CD4-positive, alpha-beta T cell (primary cell): ENCODE measurements around the gene AKAP12. TPM values are rescaled to one million over a fixed set of nuclear protein-coding genes. Genes with fewer than 3 reads are reported as not detected.

Experiments
- ATAC-seq: fragments of 200-7000 bp; cut with Tn5 transposase; one replicate; pipeline ENCODE4 v1.10.0; 2022; ENCODE audit warnings: mild to moderate bottlenecking; ENCODE audit not compliant: poor library complexity
- CTCF ChIA-PET: fragments of 350-600 bp; sonication (Branson Sonifier 250); formaldehyde crosslinking; loops from one replicate; lab custom pipeline; 2021; ENCODE audit warnings: antibody characterized with exemption, inconsistent platforms; lab: Charles Lee
- POLR2A ChIA-PET: fragments of 350-600 bp; sonication (Branson Sonifier 250); formaldehyde crosslinking; loops from one replicate; lab custom pipeline; 2021; ENCODE audit warnings: antibody characterized with exemption, inconsistent platforms; lab: Charles Lee
- DNase-seq, 14 experiments: peaks; one replicate each; pipeline ENCODE4 v3.0.0-alpha.2; 2013 to 2020; ENCODE audit warnings: mixed read lengths in 2 of 14
- H3K27ac ChIP-seq, 2 donors: one replicate each; pipeline versions ENCODE4 v1.5.1 to v1.7.0; 2013; ENCODE audit warnings: low read length in 2 of 2, low read depth in 1 of 2, mild to moderate bottlenecking in 1 of 2
- H3K27me3 ChIP-seq, 2 experiments: 1 replicate in 1 of 2; 2 replicates in 1 of 2; pipeline versions ENCODE4 v1.6.1 to v1.7.0; 2013; ENCODE audit warnings: low read length in 2 of 2, control low read depth in 1 of 2, mild to moderate bottlenecking in 1 of 2, moderate library complexity in 1 of 2; ENCODE audit not compliant: insufficient read depth in 2 of 2, control insufficient read depth in 1 of 2
- H3K36me3 ChIP-seq: one replicate; pipeline ENCODE4 v1.6.1; 2013; ENCODE audit warnings: low read length, control low read depth; ENCODE audit not compliant: insufficient read depth
- H3K4me1 ChIP-seq: one replicate; pipeline ENCODE4 v1.6.1; 2013; ENCODE audit warnings: low read length, control low read depth; ENCODE audit not compliant: insufficient read depth
- H3K4me3 ChIP-seq: one replicate; pipeline ENCODE4 v1.5.1; 2013; ENCODE audit warnings: mild to moderate bottlenecking, low read length, moderate library complexity
- H3K9me3 ChIP-seq, 2 experiments: 1 replicate in 1 of 2; 2 replicates in 1 of 2; pipeline versions ENCODE4 v1.6.1 to v1.7.0; 2013; ENCODE audit warnings: low read length in 2 of 2, mild to moderate bottlenecking in 2 of 2, control low read depth in 1 of 2, moderate library complexity in 1 of 2; ENCODE audit not compliant: control insufficient read depth in 1 of 2, insufficient read depth in 1 of 2
- H3K27ac Mint-ChIP-seq: one replicate; pipeline ENCODE4 v1.8.0; 2020; ENCODE audit warnings: mixed read lengths
- H3K27me3 Mint-ChIP-seq: one replicate; pipeline ENCODE4 v1.8.0; 2021; ENCODE audit warnings: mixed read lengths
- H3K36me3 Mint-ChIP-seq: one replicate; pipeline ENCODE4 v1.8.0; 2021; ENCODE audit warnings: low read depth, mixed read lengths
- H3K4me1 Mint-ChIP-seq: one replicate; pipeline ENCODE4 v1.8.0; 2021; ENCODE audit warnings: low read depth, mixed read lengths
- H3K4me3 Mint-ChIP-seq: one replicate; pipeline ENCODE4 v1.8.0; 2020; ENCODE audit warnings: mild to moderate bottlenecking, mixed read lengths
- H3K9me3 Mint-ChIP-seq: one replicate; pipeline ENCODE4 v1.8.0; 2020; ENCODE audit warnings: mixed read lengths
- CTCF ChIP-seq: fragments of 200-600 bp; IDR thresholded peaks from one replicate; pipeline ENCODE4 v1.8.0; 2022; ENCODE audit warnings: antibody characterized with exemption, mild to moderate bottlenecking
- intact Hi-C, 2 experiments: fragments of 100-400 bp; cut with DNase I in 1 of 2; cut with micrococcal nuclease in 1 of 2; formaldehyde crosslinking; loops; one replicate each; pipeline versions ENCODE4 v1.15.1 to v1.9.0; 2023 to 2025; cut with DNase I, micrococcal nuclease
- total RNA-seq, 174 experiments: library from RNA in 2 of 174; stranded (reverse) in 2 of 174; gene quantifications; one replicate each; pipeline ENCODE4 v1.2.3 and lab custom pipeline; 2021 to 2026

AKAP12 gene
- total RNA-seq, 2 experiments from 2014 or later: 0.03 to 0.05 TPM

GRCh38 chr6:151325075-151326050 lies 85.6 kb downstream of the AKAP12 start:
- no peak for TF ChIP-seq CTCF
- intact Hi-C loops: no loop called here
- Histone ChIP-seq H3K4me1 (peaks cover 17% of the 10 kb centered on the region), H3K9me3 (no peaks in the 10 kb centered on the region), H3K4me3 (peak overlapping the region; percentile 43), H3K27me3 (peaks cover 23 to 26% of the 10 kb centered on the region in 2 experiments), H3K36me3 (no peaks in the 10 kb centered on the region), H3K27ac (no peak overlapping the region)
- ATAC-seq: peak; percentile 44
- H3K36me3 Mint-ChIP-seq: no peaks in the 10 kb centered on the region
- peaks cover 58% of the 10 kb centered on the region for H3K27me3 Mint-ChIP-seq
- no peak overlapping the region for H3K27ac Mint-ChIP-seq
- peak in 5 of 14 experiments; percentile 3 to 39 (median 34) for DNase-seq
- H3K4me1 Mint-ChIP-seq: peaks cover 22% of the 10 kb centered on the region
- ChIA-PET CTCF (interaction anchor here (0.7 to 5.1 kb wide), 16 partner anchors 9 to 432 kb away, joined by 3 to 78 read pairs (median 4); no protein-coding TSS in a partner anchor), POLR2A (interaction anchor here (0.8 to 2.5 kb wide), 6 partner anchors 9 to 433 kb away, joined by 3 to 20 read pairs (median 5); no protein-coding TSS in a partner anchor)
- peak overlapping the region; percentile 83 for H3K4me3 Mint-ChIP-seq
- H3K9me3 Mint-ChIP-seq: no peaks in the 10 kb centered on the region

GRCh38 chr6:151326116-151326825 lies 86.5 kb downstream of the AKAP12 start:
- CTCF ChIA-PET: interaction anchor here (1.4 to 5.1 kb wide), 5 partner anchors 9 to 433 kb away, joined by 3 to 78 read pairs (median 29); no protein-coding TSS in a partner anchor
- Mint-ChIP-seq H3K27me3 (peaks cover 54% of the 10 kb centered on the region), H3K36me3 (no peaks in the 10 kb centered on the region), H3K9me3 (no peaks in the 10 kb centered on the region), H3K4me3 (peak overlapping the region; percentile 83), H3K4me1 (peaks cover 22% of the 10 kb centered on the region), H3K27ac (no peak overlapping the region)
- Histone ChIP-seq H3K27ac (no peak overlapping the region), H3K27me3 (peaks cover 23 to 26% of the 10 kb centered on the region in 2 experiments), H3K36me3 (no peaks in the 10 kb centered on the region), H3K9me3 (no peaks in the 10 kb centered on the region), H3K4me1 (peaks cover 17% of the 10 kb centered on the region), H3K4me3 (peak overlapping the region; percentile 43)
- intact Hi-C loops: no loop called here
- DNase-seq (no peak), ATAC-seq (no peak)
- no peak for TF ChIP-seq CTCF
- POLR2A ChIA-PET: interaction anchor here (0.8 to 2.5 kb wide), 4 partner anchors 9 to 434 kb away, joined by 3 to 20 read pairs (median 4); no protein-coding TSS in a partner anchor

- Histone ChIP-seq H3K4me3 (no peak overlapping the region), H3K9me3 (no peaks in the 10 kb centered on the region), H3K27me3 (peaks cover 23 to 26% of the 10 kb centered on the region in 2 experiments), H3K27ac (no peak overlapping the region), H3K4me1 (peaks cover 17% of the 10 kb centered on the region), H3K36me3 (no peaks in the 10 kb centered on the region)
- Mint-ChIP-seq H3K27ac (no peak overlapping the region), H3K4me3 (no peak overlapping the region), H3K36me3 (no peaks in the 10 kb centered on the region), H3K9me3 (no peaks in the 10 kb centered on the region), H3K4me1 (peaks cover 22% of the 10 kb centered on the region), H3K27me3 (peaks cover 54% of the 10 kb centered on the region)
- POLR2A ChIA-PET: interaction anchor here (1.5 kb wide), 1 partner anchor 63 kb away, joined by 4 read pairs; no protein-coding TSS in a partner anchor
- ATAC-seq (no peak), DNase-seq (no peak)
- intact Hi-C loops: no loop called here
- CTCF ChIA-PET: interaction anchor here (3.4 to 5.1 kb wide), 2 partner anchors 8 to 434 kb away, joined by 35 to 78 read pairs; no protein-coding TSS in a partner anchor
- no peak for TF ChIP-seq CTCF
Observed at GRCh38 chr6:151327101-151327500, 87.3 kb downstream of the AKAP12 start.
